Right atrium auricular region (tissue), 2 donors: Measurements from ENCODE around the gene H2BK1. TPM values are rescaled to one million over a fixed set of nuclear protein-coding genes. Genes with fewer than 3 reads are reported as not detected.

Source experiments
- DNase-seq: peaks from one replicate; pipeline ENCODE4 v3.0.0-alpha.2; 2019; ENCODE audit warnings: low spot score
- H3K27ac ChIP-seq, 2 donors: fragments of 200-600 bp; sonication (generic); 1 replicate in 1 of 2; 2 replicates in 1 of 2; pipeline ENCODE4 v1.5.1; 2016 to 2019
- H3K27me3 ChIP-seq, 2 donors: fragments of 200-600 bp; sonication (generic); one replicate each; pipeline versions ENCODE4 v1.5.1 to v1.6.0; 2017 to 2019
- H3K36me3 ChIP-seq: fragments of 200-600 bp; sonication (generic); one replicate; pipeline ENCODE4 v1.5.1; 2016
- H3K4me1 ChIP-seq, 2 donors: fragments of 200-600 bp; sonication (generic); one replicate each; pipeline versions ENCODE4 v1.5.1 to v1.6.0; 2017 to 2019
- H3K4me3 ChIP-seq, 2 donors: fragments of 200-600 bp; sonication (generic); 1 replicate in 1 of 2; 2 replicates in 1 of 2; pipeline ENCODE4 v1.5.1; 2017 to 2019; ENCODE audit warnings: mild to moderate bottlenecking in 1 of 2, moderate library complexity in 1 of 2
- H3K9me3 ChIP-seq, 2 donors: fragments of 200-600 bp; sonication (generic); one replicate each; pipeline ENCODE4 v1.5.1; 2019
- CTCF ChIP-seq, 2 donors: fragments of 200-600 bp; sonication (generic); IDR thresholded peaks; one replicate each; pipeline ENCODE4 v1.5.1; 2019; ENCODE audit warnings: antibody characterized with exemption in 2 of 2
- total RNA-seq, 2 donors: library from RNA; depleted of rRNA; stranded (reverse); fragments of >200 nt; gene quantifications; one replicate each; pipeline ENCODE4 v1.1.0, GENCODE V29; 2016

Gene H2BK1
- total RNA-seq, 2 donors from 2014 or later: not detected

- Histone ChIP-seq H3K27me3 (peaks cover 0 to 3% of the 10 kb centered on the region in 2 donors), H3K9me3 (no peaks in the 10 kb centered on the region), H3K27ac (peak overlapping the region; percentile 89 to 97), H3K4me1 (peaks cover 0 to 80% of the 10 kb centered on the region in 2 donors), H3K36me3 (peaks cover 4% of the 10 kb centered on the region), H3K4me3 (peak overlapping the region; percentile 79 to 80)
- TF ChIP-seq CTCF (IDR thresholded peaks at IDR 0.05): peak in 1 of 2 donors; percentile 14
- DNase-seq: no peak
These were observed 36.7 kb upstream of the H2BK1 start for GRCh38 chr7:151246851-151247580.

GRCh38 chr7:151246102-151246850 lies 36.0 kb upstream of the H2BK1 start:
- peak overlapping the region in 1 of 2 donors; percentile 79 for H3K4me3 ChIP-seq
- peaks cover 0 to 3% of the 10 kb centered on the region in 2 donors for H3K27me3 ChIP-seq

GRCh38 chr7:151245360-151246101 lies 35.2 kb upstream of the H2BK1 start:
- peaks cover 19% of the 10 kb centered on the region for H3K36me3 ChIP-seq
- peaks cover 0 to 3% of the 10 kb centered on the region in 2 donors for H3K27me3 ChIP-seq
- H3K27ac ChIP-seq: peak overlapping the region; percentile 89 to 97
- H3K4me1 ChIP-seq: peaks cover 0 to 79% of the 10 kb centered on the region in 2 donors
- DNase-seq: no peak
- peak; percentile 74 to 87 for TF ChIP-seq CTCF (IDR thresholded peaks at IDR 0.05)
- no peaks in the 10 kb centered on the region for H3K9me3 ChIP-seq
- peak overlapping the region; percentile 21 to 79 for H3K4me3 ChIP-seq

More at GRCh38 chr7:151246102-151246850, 36.0 kb upstream of the H2BK1 start:
- DNase-seq: no peak
- Histone ChIP-seq H3K9me3 (no peaks in the 10 kb centered on the region), H3K4me1 (peaks cover 0 to 83% of the 10 kb centered on the region in 2 donors), H3K36me3 (peaks cover 12% of the 10 kb centered on the region), H3K27ac (peak overlapping the region; percentile 89 to 97)
- TF ChIP-seq CTCF (IDR thresholded peaks at IDR 0.05): no peak

GRCh38 chr7:151244841-151245346 lies 34.6 kb upstream of the H2BK1 start:
- H3K9me3 ChIP-seq: no peaks in the 10 kb centered on the region
- no peak for TF ChIP-seq CTCF (IDR thresholded peaks at IDR 0.05)
- peaks cover 25% of the 10 kb centered on the region for H3K36me3 ChIP-seq
- H3K27me3 ChIP-seq: peaks cover 0 to 3% of the 10 kb centered on the region in 2 donors
- peaks cover 0 to 79% of the 10 kb centered on the region in 2 donors for H3K4me1 ChIP-seq
- peak overlapping the region; percentile 89 to 97 for H3K27ac ChIP-seq
- no peak for DNase-seq
- peak overlapping the region; percentile 21 to 79 for H3K4me3 ChIP-seq

GRCh38 chr7:151244196-151244840 lies 34.0 kb upstream of the H2BK1 start:
- no peak for DNase-seq
- Histone ChIP-seq H3K4me3 (peak overlapping the region in 1 of 2 donors; percentile 79), H3K27ac (peak overlapping the region in 1 of 2 donors; percentile 89), H3K36me3 (peaks cover 31% of the 10 kb centered on the region), H3K27me3 (peaks cover 0 to 3% of the 10 kb centered on the region in 2 donors), H3K4me1 (peaks cover 0 to 78% of the 10 kb centered on the region in 2 donors), H3K9me3 (no peaks in the 10 kb centered on the region)
- TF ChIP-seq CTCF (IDR thresholded peaks at IDR 0.05): peak; percentile 75 to 93
